ENCODE measurements around the gene PFKFB4. TPM values are rescaled to one million over a fixed set of nuclear protein-coding genes. Genes with fewer than 3 reads are reported as not detected.

The PFKFB4 gene
- total RNA-seq, 4 donors from 2014 or later = 14.0 to 131 (median 74.5) TPM

DNA sequence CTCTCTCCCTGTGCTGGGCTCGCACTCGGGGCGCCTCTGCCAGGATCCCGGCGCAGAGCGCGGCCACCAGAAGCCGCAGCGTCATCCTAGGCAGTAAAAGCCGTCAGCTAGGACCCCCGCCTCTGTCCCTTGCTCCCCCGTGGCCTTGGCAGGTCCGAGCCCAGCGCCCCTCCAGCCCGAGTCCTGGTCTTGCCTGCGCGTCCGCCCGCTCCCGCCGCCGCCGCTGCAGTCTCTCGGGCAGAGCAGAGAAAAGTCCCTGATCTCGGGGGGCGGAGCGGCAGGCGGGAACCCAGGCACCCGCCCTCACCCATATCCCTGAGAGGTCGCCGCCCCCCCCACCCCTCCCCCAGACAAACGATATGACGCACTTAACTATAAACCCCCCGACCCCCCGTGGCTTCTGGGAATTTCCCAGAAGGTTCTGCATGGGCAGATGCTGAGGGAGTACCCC is 38.5 kb upstream of the PFKFB4 start, which contains the start of gene COL7A1:
Gene COL7A1 (minus strand): TSS at position 255 of the 451 bp plus-strand sequence. CDS start 170 bp downstream, at position 85.
- no peak for DNase-seq
- peaks cover 0 to 15% (median 0%) of the 10 kb centered on the region in 3 donors for H3K36me3 ChIP-seq
- TF ChIP-seq, protein P1, sequence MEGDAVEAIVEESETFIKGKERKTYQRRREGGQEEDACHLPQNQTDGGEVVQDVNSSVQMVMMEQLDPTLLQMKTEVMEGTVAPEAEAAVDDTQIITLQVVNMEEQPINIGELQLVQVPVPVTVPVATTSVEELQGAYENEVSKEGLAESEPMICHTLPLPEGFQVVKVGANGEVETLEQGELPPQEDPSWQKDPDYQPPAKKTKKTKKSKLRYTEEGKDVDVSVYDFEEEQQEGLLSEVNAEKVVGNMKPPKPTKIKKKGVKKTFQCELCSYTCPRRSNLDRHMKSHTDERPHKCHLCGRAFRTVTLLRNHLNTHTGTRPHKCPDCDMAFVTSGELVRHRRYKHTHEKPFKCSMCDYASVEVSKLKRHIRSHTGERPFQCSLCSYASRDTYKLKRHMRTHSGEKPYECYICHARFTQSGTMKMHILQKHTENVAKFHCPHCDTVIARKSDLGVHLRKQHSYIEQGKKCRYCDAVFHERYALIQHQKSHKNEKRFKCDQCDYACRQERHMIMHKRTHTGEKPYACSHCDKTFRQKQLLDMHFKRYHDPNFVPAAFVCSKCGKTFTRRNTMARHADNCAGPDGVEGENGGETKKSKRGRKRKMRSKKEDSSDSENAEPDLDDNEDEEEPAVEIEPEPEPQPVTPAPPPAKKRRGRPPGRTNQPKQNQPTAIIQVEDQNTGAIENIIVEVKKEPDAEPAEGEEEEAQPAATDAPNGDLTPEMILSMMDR (IDR thresholded peaks at IDR 0.05) = no peak
- TF ChIP-seq POLR2A (IDR thresholded peaks at IDR 0.05) = no peak
- peaks cover 0 to 30% (median 3%) of the 10 kb centered on the region in 4 donors for H3K4me1 ChIP-seq
- H3K9me3 ChIP-seq = no peaks in the 10 kb centered on the region
- H3K27ac ChIP-seq = peak within 1 kb of the TSS in 3 of 4 donors; percentile 33 to 87 (median 38)
- H3K27me3 ChIP-seq = no peaks in the 10 kb centered on the region
- H3K4me3 ChIP-seq = peak within 1 kb of the TSS; percentile 22 to 49 (median 34)

GRCh38 chr3:48594417-48595049 is 37.9 kb upstream of the PFKFB4 start:
- peaks cover 0 to 9% (median 0%) of the 10 kb centered on the region in 3 donors for H3K36me3 ChIP-seq
- peak overlapping the region; percentile 22 to 49 (median 34) for H3K4me3 ChIP-seq
- no peaks in the 10 kb centered on the region for H3K9me3 ChIP-seq
- peaks cover 0 to 26% (median 3%) of the 10 kb centered on the region in 4 donors for H3K4me1 ChIP-seq
- no peaks in the 10 kb centered on the region for H3K27me3 ChIP-seq
- peak overlapping the region in 2 of 4 donors; percentile 33 to 87 for H3K27ac ChIP-seq
- no peak for TF ChIP-seq POLR2A (IDR thresholded peaks at IDR 0.05)
- TF ChIP-seq, protein P1 (IDR thresholded peaks at IDR 0.05) = no peak
- DNase-seq = no peak

DNA sequence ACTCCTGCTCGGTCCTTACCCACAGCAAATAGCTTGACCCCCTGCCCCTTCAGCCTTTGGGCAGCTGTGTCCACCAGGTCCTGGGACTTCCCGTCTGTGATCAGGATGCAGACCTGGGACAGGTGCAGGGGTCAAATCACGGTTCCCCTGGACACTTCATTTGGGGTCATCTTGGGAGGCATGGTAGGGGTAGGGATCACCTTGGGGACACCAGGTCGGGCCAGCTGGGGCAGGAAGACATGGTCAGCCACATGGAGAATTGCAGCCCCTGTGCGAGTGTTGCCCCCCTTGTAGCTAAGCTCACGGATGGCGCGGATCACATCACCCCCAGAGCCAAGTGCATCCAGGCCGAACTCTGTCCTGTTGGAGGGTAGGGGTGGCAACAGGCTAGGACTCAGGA is 36.7 kb upstream of the PFKFB4 start:
- H3K27ac ChIP-seq = no peak overlapping the region
- no peaks in the 10 kb centered on the region for H3K27me3 ChIP-seq
- peaks cover 0 to 20% (median 3%) of the 10 kb centered on the region in 4 donors for H3K4me1 ChIP-seq
- DNase-seq = no peak
- no peak for TF ChIP-seq POLR2A (IDR thresholded peaks at IDR 0.05)
- TF ChIP-seq, protein P1 (IDR thresholded peaks at IDR 0.05) = no peak
- H3K9me3 ChIP-seq = no peaks in the 10 kb centered on the region
- H3K4me3 ChIP-seq = no peak overlapping the region
- no peaks in the 10 kb centered on the region for H3K36me3 ChIP-seq

- Histone ChIP-seq H3K27me3 (no peaks in the 10 kb centered on the region), H3K4me3 (no peak overlapping the region), H3K9me3 (no peaks in the 10 kb centered on the region), H3K4me1 (peaks cover 0 to 20% (median 3%) of the 10 kb centered on the region in 4 donors), H3K27ac (no peak overlapping the region), H3K36me3 (no peaks in the 10 kb centered on the region)
- DNase-seq = no peak
- TF ChIP-seq, protein P1 (IDR thresholded peaks at IDR 0.05) = no peak
- no peak for TF ChIP-seq POLR2A (IDR thresholded peaks at IDR 0.05)
Measured at GRCh38 chr3:48592519-48593087, 36.0 kb upstream of the PFKFB4 start.

- Histone ChIP-seq H3K4me3 (no peak overlapping the region), H3K9me3 (no peaks in the 10 kb centered on the region), H3K36me3 (no peaks in the 10 kb centered on the region), H3K27ac (no peak overlapping the region), H3K4me1 (peaks cover 0 to 20% (median 3%) of the 10 kb centered on the region in 4 donors), H3K27me3 (no peaks in the 10 kb centered on the region)
- TF ChIP-seq, protein P1 (IDR thresholded peaks at IDR 0.05) = no peak
- TF ChIP-seq POLR2A (IDR thresholded peaks at IDR 0.05) = no peak
- DNase-seq = no peak
Measured at GRCh38 chr3:48591886-48592518, 35.4 kb upstream of the PFKFB4 start.
